Adrenal gland (tissue), 12 donors: Measurements from ENCODE around the gene TPCN1. TPM values are rescaled to one million over a fixed set of nuclear protein-coding genes. Genes with fewer than 3 reads are reported as not detected.

Experiments used
- DNase-seq, 7 donors: peaks; one replicate each; pipeline ENCODE4 v3.0.0-alpha.2; 2019 to 2020
- H3K27ac ChIP-seq, 5 donors: fragments of 200-600 bp; sonication (generic) in 4 of 5; 1 replicate in 3 of 5; 2 replicates in 2 of 5; pipeline versions ENCODE4 v1.5.1 to v1.8.0; 2016 to 2020; ENCODE audit warnings: mild to moderate bottlenecking in 1 of 5
- H3K27me3 ChIP-seq: fragments of 200-600 bp; 2 replicates; pipeline ENCODE4 v1.8.0; 2021
- H3K36me3 ChIP-seq, 2 donors: fragments of 200-600 bp; replicated peaks in 1 of 2; 1 replicate in 1 of 2; 2 replicates in 1 of 2; pipeline versions ENCODE4 v1.5.1 to v1.8.0; 2018 to 2022
- H3K4me1 ChIP-seq, 2 donors: fragments of 200-600 bp; replicated peaks in 1 of 2; 1 replicate in 1 of 2; 2 replicates in 1 of 2; pipeline versions ENCODE4 v1.5.1 to v1.8.0; 2018 to 2021
- H3K4me3 ChIP-seq, 4 donors: fragments of 200-600 bp; sonication (generic) in 3 of 4; one replicate each; pipeline ENCODE4 v1.5.1; 2016 to 2018
- H3K9me3 ChIP-seq, 3 donors: fragments of 200-600 bp; sonication (generic) in 1 of 3; replicated peaks in 1 of 3; 1 replicate in 2 of 3; 2 replicates in 1 of 3; pipeline versions ENCODE4 v1.5.1 to v1.8.0; 2016 to 2021
- POLR2A ChIP-seq, 2 donors: fragments of 450-650 bp; IDR thresholded peaks; one replicate each; pipeline ENCODE4 v1.6.1; 2017; ENCODE audit warnings: antibody characterized with exemption in 2 of 2, mild to moderate bottlenecking in 2 of 2, moderate library complexity in 1 of 2
- WGBS, 4 donors: extraction: QIAGEN DNeasy Blood & Tissue Kit in 2 of 4; methylation state at CpG; one replicate each; pipeline versions ENCODE4 v1.1.5 to v1.1.7; 2013 to 2017; 5-methylcytosine and 5-hydroxymethylcytosine counted together
- intact Hi-C, 2 donors: fragments of 100-400 bp; cut with DNase I; formaldehyde crosslinking; loops; one replicate each; pipeline versions ENCODE4 v1.14.1 to v1.15.0; 2022 to 2023
- polyA plus RNA-seq, 3 donors: library from polyadenylated mRNA; stranded (reverse); fragments of 200-250 nt in 2 of 3; fragments of 350-450 nt in 1 of 3; fragmentation: Illumina TruSeq in 1 of 3; extraction: RNeasy Lipid Tissue Mini Kit (QIAGEN cat#74804) in 1 of 3; gene quantifications; one replicate each; pipeline ENCODE4 v1.2.3, GENCODE V29; 2013 to 2014
- total RNA-seq, 9 donors: library from RNA; depleted of rRNA in 4 of 9; stranded (reverse); fragments of >200 nt in 4 of 9; fragments of 120-200 nt in 1 of 9; fragmentation: NEBNext Ultra II Directional in 1 of 9; extraction: Animal tissue kit (Norgen Biotek cat#: 25700) in 1 of 9; gene quantifications; one replicate each; pipeline versions ENCODE4 v1.1.0 to v1.2.4, GENCODE V29; 2013 to 2023
- TF ChIP-seq, protein P1 (sequence below), 6 experiments: fragments of 450-650 bp in 4 of 6; fragments of 200-600 bp in 2 of 6; sonication (generic) in 1 of 6; IDR thresholded peaks; 1 replicate in 5 of 6; 2 replicates in 1 of 6; pipeline versions ENCODE4 v1.5.1 to v1.8.0; 2016 to 2021; ENCODE audit warnings: antibody characterized with exemption in 6 of 6, mild to moderate bottlenecking in 2 of 6, moderate library complexity in 1 of 6
- donor health status: healthy with polysubstance abuse.
- donor health status: Bipolar disorder and iron deficiency.
- donor health status: DM: yes; HTN: yes; CAD: no.
- donor health status: DM: no; HTN: no; CAD: no.
- donor health status: DM: no; HTN: no; CAD: no.
- donor health status: DM: yes; HTN: yes; CAD: no.

Gene TPCN1
- total and polyA plus RNA-seq, 12 donors = 21.2 to 198 (median 80.9) TPM

DNA sequence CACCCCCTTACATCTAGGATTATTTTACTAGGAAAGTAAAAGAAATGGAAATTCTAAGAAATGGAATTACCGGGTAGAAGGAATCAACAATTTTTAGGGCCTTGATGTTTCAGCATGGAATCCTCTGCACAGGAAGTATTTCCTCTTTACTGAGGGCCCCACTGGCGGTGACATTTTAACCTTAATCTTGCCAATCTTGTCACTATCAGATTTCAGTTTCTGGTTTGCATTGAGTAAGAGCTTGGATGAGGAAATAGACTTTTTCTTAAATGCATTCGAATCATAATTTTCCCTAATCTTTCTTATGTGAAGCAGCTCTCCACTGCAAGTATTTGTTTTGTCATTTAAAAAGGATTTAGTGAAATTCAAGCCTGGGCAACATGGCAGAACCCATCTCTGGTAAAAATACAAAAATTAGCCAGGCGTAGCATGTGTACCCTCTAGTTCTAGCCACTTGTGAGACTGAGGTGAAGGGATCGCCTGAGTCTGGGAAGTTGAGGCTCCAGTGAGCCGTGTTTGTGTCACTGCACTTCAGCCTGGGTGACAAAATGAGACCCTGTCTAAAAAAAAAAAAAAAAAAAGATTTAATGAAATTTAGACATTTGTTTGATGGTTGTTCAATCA, 40.7 kb downstream of the TPCN1 start:
- TF ChIP-seq, protein P1, sequence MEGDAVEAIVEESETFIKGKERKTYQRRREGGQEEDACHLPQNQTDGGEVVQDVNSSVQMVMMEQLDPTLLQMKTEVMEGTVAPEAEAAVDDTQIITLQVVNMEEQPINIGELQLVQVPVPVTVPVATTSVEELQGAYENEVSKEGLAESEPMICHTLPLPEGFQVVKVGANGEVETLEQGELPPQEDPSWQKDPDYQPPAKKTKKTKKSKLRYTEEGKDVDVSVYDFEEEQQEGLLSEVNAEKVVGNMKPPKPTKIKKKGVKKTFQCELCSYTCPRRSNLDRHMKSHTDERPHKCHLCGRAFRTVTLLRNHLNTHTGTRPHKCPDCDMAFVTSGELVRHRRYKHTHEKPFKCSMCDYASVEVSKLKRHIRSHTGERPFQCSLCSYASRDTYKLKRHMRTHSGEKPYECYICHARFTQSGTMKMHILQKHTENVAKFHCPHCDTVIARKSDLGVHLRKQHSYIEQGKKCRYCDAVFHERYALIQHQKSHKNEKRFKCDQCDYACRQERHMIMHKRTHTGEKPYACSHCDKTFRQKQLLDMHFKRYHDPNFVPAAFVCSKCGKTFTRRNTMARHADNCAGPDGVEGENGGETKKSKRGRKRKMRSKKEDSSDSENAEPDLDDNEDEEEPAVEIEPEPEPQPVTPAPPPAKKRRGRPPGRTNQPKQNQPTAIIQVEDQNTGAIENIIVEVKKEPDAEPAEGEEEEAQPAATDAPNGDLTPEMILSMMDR (IDR thresholded peaks at IDR 0.05) = no peak
- no peak for TF ChIP-seq POLR2A (IDR thresholded peaks at IDR 0.05)
- WGBS, 4 donors = 51 to 66% (median 55%) methylated on average over 6 of the region's 6 CpGs
- intact Hi-C loops = no loop called here
- Histone ChIP-seq H3K9me3 (no peaks in the 10 kb centered on the region), H3K27ac (peak overlapping the region; percentile 34 to 78 (median 68)), H3K27me3 (no peaks in the 10 kb centered on the region), H3K36me3 (peaks cover 0 to 20% of the 10 kb centered on the region in 2 donors), H3K4me3 (no peak overlapping the region), H3K4me1 (peaks cover 25 to 52% of the 10 kb centered on the region in 2 donors)
- peak in 1 of 7 donors; percentile 51 for DNase-seq

GRCh38 chr12:113262710-113263109, 41.4 kb downstream of the TPCN1 start:
- no peaks in the 10 kb centered on the region for H3K27me3 ChIP-seq
- TF ChIP-seq POLR2A (IDR thresholded peaks at IDR 0.05) = no peak
- TF ChIP-seq, protein P1 (IDR thresholded peaks at IDR 0.05) = no peak
- H3K4me1 ChIP-seq = peaks cover 25 to 55% of the 10 kb centered on the region in 2 donors
- intact Hi-C loops = no loop called here
- peaks cover 0 to 28% of the 10 kb centered on the region in 2 donors for H3K36me3 ChIP-seq
- H3K27ac ChIP-seq = peak overlapping the region in 4 of 5 donors; percentile 45 to 78 (median 73)
- no peak overlapping the region for H3K4me3 ChIP-seq
- DNase-seq = peak in 2 of 7 donors; percentile 39 to 52
- H3K9me3 ChIP-seq = no peaks in the 10 kb centered on the region

GRCh38 chr12:113263431-113263963, 42.2 kb downstream of the TPCN1 start:
- H3K4me1 ChIP-seq = peaks cover 25 to 54% of the 10 kb centered on the region in 2 donors

More at GRCh38 chr12:113263431-113263963, 42.2 kb downstream of the TPCN1 start:
- intact Hi-C loops = no loop called here
- H3K4me3 ChIP-seq = no peak overlapping the region
- 93 to 97% (median 96%) methylated on average over 9 of the region's 9 CpGs for WGBS, 4 donors
- H3K27ac ChIP-seq = peak overlapping the region in 4 of 5 donors; percentile 22 to 78 (median 62)
- TF ChIP-seq POLR2A (IDR thresholded peaks at IDR 0.05) = no peak
- TF ChIP-seq, protein P1 (IDR thresholded peaks at IDR 0.05) = no peak
- no peaks in the 10 kb centered on the region for H3K27me3 ChIP-seq
- no peaks in the 10 kb centered on the region for H3K9me3 ChIP-seq
- DNase-seq = no peak
- H3K36me3 ChIP-seq = peaks cover 0 to 36% of the 10 kb centered on the region in 2 donors
